NCI-H2171 (cell line): ENCODE data around the gene DDX25.
"Not testable (repeated sequence)": the region's sequence is repeated elsewhere in the genome, so short reads cannot be mapped to it uniquely, and the experiment has no call there.

ENCODE experiments used
- DNase-seq: peaks from one replicate; lab custom pipeline; 2025; lab: John Stamatoyannopoulos, UW

The DDX25 gene

GRCh38 chr11:125903711-125904659 is at the start of gene DDX25:
DDX25 (plus strand) TSS chr11:125904508; CDS start chr11:125904518, 10 bp downstream.
- peak; percentile 6 for DNase-seq

- DNase-seq, result not testable (repeated sequence)
Observed at GRCh38 chr11:125857670-125858069, 46.6 kb upstream of the DDX25 start.

- DNase-seq, result not testable (repeated sequence)
Observed at GRCh38 chr11:125862786-125863185, 41.5 kb upstream of the DDX25 start.

GRCh38 chr11:125865354-125865753 is 39.0 kb upstream of the DDX25 start:
- not testable (repeated sequence) for DNase-seq

- DNase-seq, result no peak
Observed at GRCh38 chr11:125869521-125869920, 34.8 kb upstream of the DDX25 start.

GRCh38 chr11:125871391-125872137 is 32.7 kb upstream of the DDX25 start:
- no peak for DNase-seq

GRCh38 chr11:125872138-125872491 is 32.2 kb upstream of the DDX25 start:
- DNase-seq, result no peak

GRCh38 chr11:125873881-125874555 is 30.3 kb upstream of the DDX25 start:
- DNase-seq, result no peak

- DNase-seq, result no peak
Observed at GRCh38 chr11:125874556-125875124, 29.7 kb upstream of the DDX25 start.

- no peak for DNase-seq
Observed at GRCh38 chr11:125881291-125881690, 23.0 kb upstream of the DDX25 start.

GRCh38 chr11:125883375-125883774 is 20.9 kb upstream of the DDX25 start:
- DNase-seq, result no peak

- no peak for DNase-seq
Observed at GRCh38 chr11:125886997-125887372, 17.3 kb upstream of the DDX25 start.

- DNase-seq, result peak; percentile 79
Observed at GRCh38 chr11:125887373-125888324, 16.7 kb upstream of the DDX25 start, which contains the start of gene HYLS1. HYLS1 (plus strand) TSS chr11:125887668; CDS start chr11:125899369, 11,701 bp downstream.

GRCh38 chr11:125890447-125891100 is 13.7 kb upstream of the DDX25 start:
- no peak for DNase-seq

GRCh38 chr11:125892071-125892470 is 12.2 kb upstream of the DDX25 start:
- DNase-seq, result no peak

- no peak for DNase-seq
Observed at GRCh38 chr11:125892994-125893393, 11.3 kb upstream of the DDX25 start.

GRCh38 chr11:125901872-125902271 is 2.4 kb upstream of the DDX25 start:
- DNase-seq, result no peak

- no peak for DNase-seq
Observed at GRCh38 chr11:125902277-125902926, 1.9 kb upstream of the DDX25 start.

GRCh38 chr11:125902927-125903710 is 1.2 kb upstream of the DDX25 start, which contains the start of gene PUS3:
PUS3 (minus strand) TSS chr11:125903206; CDS start chr11:125896284, 6,922 bp downstream.
- peak; percentile 60 for DNase-seq
